Central memory CD8-positive, alpha-beta T cell (primary cell): ENCODE results near the gene HMHB1.

Experiments used
- ATAC-seq: fragments of 150-1000 bp; cut with Tn5 transposase; replicated peaks from 2 replicates; pipeline ENCODE4 v1.10.0; 2022; ENCODE audit warnings: mild to moderate bottlenecking, moderate FRiP score, moderate number of reproducible peaks; ENCODE audit not compliant: poor library complexity, severe bottlenecking; ENCODE audit errors: extremely low read depth
- DNase-seq, 2 donors: peaks; one replicate each; pipeline ENCODE4 v3.0.0; 2021; ENCODE audit warnings: low spot score in 2 of 2
- H3K27ac Mint-ChIP-seq: one replicate; pipeline ENCODE4 v1.8.0; 2022; ENCODE audit warnings: low read depth, mild to moderate bottlenecking, moderate library complexity, mixed read lengths
- H3K27me3 Mint-ChIP-seq: one replicate; pipeline ENCODE4 v1.8.0; 2022; ENCODE audit warnings: mixed read lengths
- H3K36me3 Mint-ChIP-seq: one replicate; pipeline ENCODE4 v1.8.0; 2022; ENCODE audit warnings: mild to moderate bottlenecking, moderate library complexity, mixed read lengths; ENCODE audit not compliant: insufficient read depth
- H3K4me1 Mint-ChIP-seq: one replicate; pipeline ENCODE4 v1.8.0; 2022; ENCODE audit warnings: mixed read lengths
- H3K4me3 Mint-ChIP-seq: one replicate; pipeline ENCODE4 v1.8.0; 2022; ENCODE audit warnings: mild to moderate bottlenecking, moderate library complexity, mixed read lengths
- H3K9me3 Mint-ChIP-seq: one replicate; pipeline ENCODE4 v1.8.0; 2022; ENCODE audit warnings: mixed read lengths

The HMHB1 gene

DNA sequence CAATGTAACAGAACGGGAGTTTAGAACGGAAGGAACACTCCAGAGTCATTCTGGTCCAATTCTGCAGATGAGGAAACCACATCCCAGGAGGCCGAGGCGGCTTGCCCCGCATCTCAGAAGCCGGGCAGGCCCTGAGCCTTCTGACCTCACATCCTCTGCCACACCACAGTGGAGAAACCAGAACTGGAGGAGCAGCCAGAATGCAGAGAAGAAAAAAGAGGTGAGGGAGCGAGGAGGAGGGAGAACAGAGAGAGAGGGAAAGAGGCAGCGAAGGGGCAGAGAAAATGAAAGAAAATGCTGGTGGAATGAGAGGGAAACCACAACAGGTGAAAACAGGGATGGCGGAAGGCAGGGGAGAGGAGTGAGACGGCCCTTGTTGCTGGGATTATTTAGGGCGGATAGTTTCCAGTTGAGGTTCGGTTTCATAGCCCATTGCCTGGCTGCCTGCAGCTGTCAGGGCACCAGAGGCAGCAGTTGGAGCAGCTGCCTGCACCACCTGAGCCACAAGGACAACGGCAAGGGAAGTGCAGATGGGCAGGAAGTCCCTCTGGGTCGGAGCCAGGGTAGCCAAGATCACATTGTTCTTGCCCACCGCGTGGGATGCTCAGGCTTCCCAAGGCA, at the start of gene HMHB1:
TSS of gene HMHB1 (plus strand) at position 77 of the 621 bp plus-strand sequence.
- H3K27ac Mint-ChIP-seq, result no peak within 1 kb of the TSS

GRCh38 chr5:143762636-143763220, 49.2 kb upstream of the HMHB1 start:
- DNase-seq (no peak), ATAC-seq (no peak)
- Mint-ChIP-seq H3K27ac (no peak overlapping the region), H3K4me3 (no peak overlapping the region), H3K36me3 (no peaks in the 10 kb centered on the region), H3K4me1 (no peaks in the 10 kb centered on the region), H3K27me3 (peaks cover 9% of the 10 kb centered on the region), H3K9me3 (no peaks in the 10 kb centered on the region)

More for the DNA sequence above, at the start of gene HMHB1:
- H3K4me3 Mint-ChIP-seq, result peak within 1 kb of the TSS; percentile 3
- H3K9me3 Mint-ChIP-seq, result no peaks in the 10 kb centered on the region
- DNase-seq, result no peak
- H3K36me3 Mint-ChIP-seq, result no peaks in the 10 kb centered on the region
- H3K27me3 Mint-ChIP-seq, result no peaks in the 10 kb centered on the region
- peaks cover 9% of the 10 kb centered on the region for H3K4me1 Mint-ChIP-seq
- no peak for ATAC-seq

GRCh38 chr5:143767162-143767561, 44.8 kb upstream of the HMHB1 start:
- DNase-seq, result no peak
- no peaks in the 10 kb centered on the region for H3K4me1 Mint-ChIP-seq
- no peak for ATAC-seq
- H3K36me3 Mint-ChIP-seq, result no peaks in the 10 kb centered on the region
- no peak overlapping the region for H3K27ac Mint-ChIP-seq
- H3K27me3 Mint-ChIP-seq, result peaks cover 27% of the 10 kb centered on the region
- no peak overlapping the region for H3K4me3 Mint-ChIP-seq
- no peaks in the 10 kb centered on the region for H3K9me3 Mint-ChIP-seq

DNA sequence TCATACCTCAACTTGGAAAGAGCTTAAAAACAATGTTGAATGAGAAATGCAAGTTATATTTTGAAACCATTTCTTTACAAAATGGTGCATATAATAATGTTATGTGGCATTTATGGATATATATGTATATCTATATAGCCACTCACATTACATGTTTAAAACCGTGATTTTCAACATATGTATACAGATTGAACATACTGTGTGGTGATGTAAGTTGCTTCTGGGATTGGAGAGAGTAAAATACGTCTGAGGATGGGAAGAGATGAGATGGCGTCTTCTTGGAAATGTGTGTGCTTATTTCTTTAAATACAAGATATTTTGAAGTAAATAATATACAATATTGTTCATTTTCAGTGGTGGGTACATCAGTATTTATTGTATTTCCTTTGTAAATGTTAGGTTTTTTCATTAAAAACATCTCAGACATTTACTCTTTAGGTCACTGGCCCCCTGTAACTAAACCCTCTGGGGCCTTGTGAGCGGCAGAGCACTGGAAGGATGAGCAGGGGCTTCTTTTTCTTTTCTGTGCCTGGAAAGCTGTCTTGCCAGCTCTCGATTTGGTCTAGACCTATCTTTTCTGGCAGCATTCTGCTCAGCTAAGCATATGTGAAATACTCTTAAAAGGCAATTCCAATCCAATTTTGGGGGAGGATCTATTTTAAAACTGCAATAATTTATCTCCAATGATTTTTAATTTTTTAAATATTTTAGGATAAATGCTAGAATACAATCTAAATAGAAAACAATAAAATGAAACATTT, 42.8 kb upstream of the HMHB1 start:
- Mint-ChIP-seq H3K27me3 (peaks cover 27% of the 10 kb centered on the region), H3K4me3 (no peak overlapping the region), H3K36me3 (no peaks in the 10 kb centered on the region), H3K27ac (no peak overlapping the region), H3K9me3 (no peaks in the 10 kb centered on the region), H3K4me1 (no peaks in the 10 kb centered on the region)
- no peak for ATAC-seq
- no peak for DNase-seq

DNA sequence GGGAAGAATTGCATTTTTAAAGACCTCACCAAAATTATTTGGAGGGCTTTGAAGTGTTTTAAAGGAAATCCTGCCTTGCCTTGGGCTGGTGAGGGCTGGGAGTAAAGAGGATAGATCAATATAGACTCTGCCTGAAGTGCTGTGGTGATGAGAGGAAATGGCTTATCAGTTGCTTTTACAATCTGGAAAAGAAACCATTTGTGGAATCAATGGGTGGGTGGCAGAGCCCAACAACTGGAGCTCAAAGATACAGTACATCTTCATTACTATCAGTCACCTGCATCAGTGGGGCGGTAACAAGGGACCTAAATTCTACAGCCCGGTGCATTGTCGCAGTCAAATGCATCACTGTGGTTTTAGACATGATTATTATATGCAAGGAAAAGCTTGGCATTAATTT, 41.5 kb upstream of the HMHB1 start:
- DNase-seq (no peak), ATAC-seq (no peak)
- Mint-ChIP-seq H3K27me3 (peaks cover 27% of the 10 kb centered on the region), H3K36me3 (no peaks in the 10 kb centered on the region), H3K4me3 (no peak overlapping the region), H3K4me1 (no peaks in the 10 kb centered on the region), H3K9me3 (no peaks in the 10 kb centered on the region), H3K27ac (no peak overlapping the region)

- DNase-seq, result no peak
- ATAC-seq, result no peak
- Mint-ChIP-seq H3K9me3 (no peaks in the 10 kb centered on the region), H3K27ac (no peak overlapping the region), H3K4me1 (no peaks in the 10 kb centered on the region), H3K4me3 (no peak overlapping the region), H3K36me3 (no peaks in the 10 kb centered on the region), H3K27me3 (peaks cover 27% of the 10 kb centered on the region)
Measured at GRCh38 chr5:143771189-143771588, 40.8 kb upstream of the HMHB1 start.

DNA sequence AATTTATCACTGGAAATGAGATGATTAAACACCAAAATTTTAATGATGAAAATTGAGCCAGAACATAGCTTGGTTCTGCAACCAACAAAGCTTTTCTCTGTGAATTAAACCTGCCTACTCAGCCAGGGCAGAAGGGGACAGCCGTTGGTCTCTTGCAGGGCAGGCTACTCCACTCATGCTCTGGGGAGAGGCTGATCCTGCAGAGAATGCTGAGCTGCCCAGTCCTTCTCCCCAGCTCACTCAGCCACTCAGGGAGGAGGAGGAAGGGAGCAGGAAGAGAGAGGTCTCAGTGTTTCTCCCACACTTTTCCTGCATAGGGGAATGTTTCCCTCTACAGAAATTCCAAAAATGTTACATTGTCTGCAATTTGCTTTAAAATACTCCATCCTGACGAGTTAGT, 40.4 kb upstream of the HMHB1 start:
- Mint-ChIP-seq H3K4me3 (no peak overlapping the region), H3K27ac (no peak overlapping the region), H3K27me3 (peaks cover 27% of the 10 kb centered on the region), H3K9me3 (no peaks in the 10 kb centered on the region), H3K36me3 (no peaks in the 10 kb centered on the region), H3K4me1 (no peaks in the 10 kb centered on the region)
- DNase-seq (no peak), ATAC-seq (no peak)

DNA sequence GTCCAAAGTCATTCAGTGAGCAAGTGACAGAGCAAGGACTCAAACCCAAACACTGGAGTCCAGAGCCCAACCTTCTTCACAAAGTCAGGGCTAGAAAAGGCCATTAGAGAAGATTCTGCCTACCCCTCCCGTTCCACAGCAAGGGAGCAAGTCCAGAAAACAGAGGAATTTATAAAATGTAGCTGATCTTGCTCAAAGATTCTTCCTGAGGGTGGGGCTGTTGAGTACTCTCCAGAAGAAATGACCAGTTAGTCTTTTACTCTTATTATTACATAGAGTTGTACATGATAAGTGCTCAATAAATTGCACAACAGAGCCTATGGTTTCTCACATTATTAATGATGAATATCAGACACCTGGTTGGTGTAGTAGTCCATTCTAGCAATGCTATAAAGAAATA, 39.3 kb upstream of the HMHB1 start:
- Mint-ChIP-seq H3K27me3 (peaks cover 19% of the 10 kb centered on the region), H3K36me3 (no peaks in the 10 kb centered on the region), H3K4me1 (no peaks in the 10 kb centered on the region), H3K4me3 (no peak overlapping the region), H3K27ac (no peak overlapping the region), H3K9me3 (no peaks in the 10 kb centered on the region)
- DNase-seq (no peak), ATAC-seq (no peak)

- H3K9me3 Mint-ChIP-seq, result no peaks in the 10 kb centered on the region
- no peak for ATAC-seq
Measured at GRCh38 chr5:143775258-143775657, 36.7 kb upstream of the HMHB1 start.

DNA sequence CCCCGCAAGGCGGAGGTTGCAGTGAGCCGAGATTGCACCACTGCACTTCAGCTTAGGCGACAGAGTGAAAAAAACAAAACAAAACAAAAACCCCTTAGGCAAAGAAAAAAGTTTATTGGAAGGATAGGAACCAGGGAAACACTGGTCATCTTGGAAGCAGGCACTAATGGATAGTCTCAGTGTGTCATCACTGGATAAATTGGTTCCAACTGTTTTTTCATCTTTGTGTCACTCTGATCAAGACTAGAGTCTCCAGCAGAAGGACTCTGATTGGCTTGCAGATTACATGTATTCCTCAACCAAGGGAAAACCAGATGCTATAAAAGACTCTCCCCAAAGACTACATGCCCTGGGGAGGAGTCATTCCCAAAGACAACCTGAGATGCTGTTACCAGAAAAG, 35.0 kb upstream of the HMHB1 start:
- no peaks in the 10 kb centered on the region for H3K9me3 Mint-ChIP-seq
- no peak for ATAC-seq

More at GRCh38 chr5:143775258-143775657, 36.7 kb upstream of the HMHB1 start:
- Mint-ChIP-seq H3K27ac (no peak overlapping the region), H3K36me3 (no peaks in the 10 kb centered on the region), H3K27me3 (peaks cover 6% of the 10 kb centered on the region), H3K4me1 (no peaks in the 10 kb centered on the region), H3K4me3 (no peak overlapping the region)
- no peak for DNase-seq

GRCh38 chr5:143779506-143779905, 32.5 kb upstream of the HMHB1 start:
- no peak for ATAC-seq
- no peaks in the 10 kb centered on the region for H3K4me1 Mint-ChIP-seq
- no peak overlapping the region for H3K27ac Mint-ChIP-seq
- DNase-seq, result no peak
- no peaks in the 10 kb centered on the region for H3K9me3 Mint-ChIP-seq
- H3K27me3 Mint-ChIP-seq, result no peaks in the 10 kb centered on the region
- H3K4me3 Mint-ChIP-seq, result no peak overlapping the region
- no peaks in the 10 kb centered on the region for H3K36me3 Mint-ChIP-seq

More for the DNA sequence above, 35.0 kb upstream of the HMHB1 start:
- no peak for DNase-seq
- Mint-ChIP-seq H3K27me3 (no peaks in the 10 kb centered on the region), H3K36me3 (no peaks in the 10 kb centered on the region), H3K27ac (no peak overlapping the region), H3K4me1 (no peaks in the 10 kb centered on the region), H3K4me3 (no peak overlapping the region)

GRCh38 chr5:143781993-143782520, 29.9 kb upstream of the HMHB1 start:
- Mint-ChIP-seq H3K36me3 (no peaks in the 10 kb centered on the region), H3K27ac (no peak overlapping the region), H3K4me3 (no peak overlapping the region), H3K27me3 (no peaks in the 10 kb centered on the region), H3K4me1 (no peaks in the 10 kb centered on the region), H3K9me3 (no peaks in the 10 kb centered on the region)
- ATAC-seq (no peak), DNase-seq (no peak)
